ENCODE measurements around the gene CAPN5.

CAPN5 gene

DNA sequence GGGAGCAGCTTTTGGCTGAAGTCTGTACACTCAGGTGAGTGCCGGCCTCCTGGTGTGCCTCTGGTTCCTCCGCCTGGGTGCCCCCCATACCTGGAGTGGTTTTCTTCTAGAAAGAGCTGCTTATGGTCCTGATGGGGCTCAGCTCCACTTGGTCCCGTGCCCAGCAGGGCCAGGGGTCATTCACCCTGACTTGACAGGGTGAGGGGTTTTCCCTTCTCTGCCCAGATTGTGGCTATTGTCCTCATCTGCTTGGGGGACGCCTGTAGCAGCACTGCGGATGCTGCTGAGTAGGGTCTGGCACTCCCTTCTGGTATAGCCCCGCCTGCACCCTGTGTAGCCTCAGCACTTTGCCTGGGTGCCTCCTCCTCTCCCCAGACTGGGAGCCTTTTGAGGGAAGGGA is 44.1 kb downstream of the CAPN5 start:
- no peaks in the 10 kb centered on the region for H3K36me3 ChIP-seq (ENCODE audit: insufficient read depth)
- H3K4me3 ChIP-seq (IDR thresholded peaks at IDR 0.05; ENCODE audit: insufficient read depth, low read depth, low read length) = no peak overlapping the region
- H3K79me2 ChIP-seq (ENCODE audit: insufficient read depth, low read depth) = no peaks in the 10 kb centered on the region
- no peak overlapping the region for H3K27ac ChIP-seq
- no peak overlapping the region for H2AFZ ChIP-seq (ENCODE audit: low read depth)
- H3K4me1 ChIP-seq (ENCODE audit: low read depth, poor library complexity, severe bottlenecking) = no peaks in the 10 kb centered on the region
- TF ChIP-seq, protein P1, sequence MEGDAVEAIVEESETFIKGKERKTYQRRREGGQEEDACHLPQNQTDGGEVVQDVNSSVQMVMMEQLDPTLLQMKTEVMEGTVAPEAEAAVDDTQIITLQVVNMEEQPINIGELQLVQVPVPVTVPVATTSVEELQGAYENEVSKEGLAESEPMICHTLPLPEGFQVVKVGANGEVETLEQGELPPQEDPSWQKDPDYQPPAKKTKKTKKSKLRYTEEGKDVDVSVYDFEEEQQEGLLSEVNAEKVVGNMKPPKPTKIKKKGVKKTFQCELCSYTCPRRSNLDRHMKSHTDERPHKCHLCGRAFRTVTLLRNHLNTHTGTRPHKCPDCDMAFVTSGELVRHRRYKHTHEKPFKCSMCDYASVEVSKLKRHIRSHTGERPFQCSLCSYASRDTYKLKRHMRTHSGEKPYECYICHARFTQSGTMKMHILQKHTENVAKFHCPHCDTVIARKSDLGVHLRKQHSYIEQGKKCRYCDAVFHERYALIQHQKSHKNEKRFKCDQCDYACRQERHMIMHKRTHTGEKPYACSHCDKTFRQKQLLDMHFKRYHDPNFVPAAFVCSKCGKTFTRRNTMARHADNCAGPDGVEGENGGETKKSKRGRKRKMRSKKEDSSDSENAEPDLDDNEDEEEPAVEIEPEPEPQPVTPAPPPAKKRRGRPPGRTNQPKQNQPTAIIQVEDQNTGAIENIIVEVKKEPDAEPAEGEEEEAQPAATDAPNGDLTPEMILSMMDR (conservative IDR thresholded peaks at IDR 0.05; ENCODE audit: low read depth, low read length) = no peak
- no peak overlapping the region for H3K9ac ChIP-seq
- no peaks in the 10 kb centered on the region for H3K27me3 ChIP-seq (ENCODE audit: insufficient read depth, low read depth)
- H3K4me2 ChIP-seq = no peak overlapping the region
- no peaks in the 10 kb centered on the region for H4K20me1 ChIP-seq (ENCODE audit: insufficient read depth)

DNA sequence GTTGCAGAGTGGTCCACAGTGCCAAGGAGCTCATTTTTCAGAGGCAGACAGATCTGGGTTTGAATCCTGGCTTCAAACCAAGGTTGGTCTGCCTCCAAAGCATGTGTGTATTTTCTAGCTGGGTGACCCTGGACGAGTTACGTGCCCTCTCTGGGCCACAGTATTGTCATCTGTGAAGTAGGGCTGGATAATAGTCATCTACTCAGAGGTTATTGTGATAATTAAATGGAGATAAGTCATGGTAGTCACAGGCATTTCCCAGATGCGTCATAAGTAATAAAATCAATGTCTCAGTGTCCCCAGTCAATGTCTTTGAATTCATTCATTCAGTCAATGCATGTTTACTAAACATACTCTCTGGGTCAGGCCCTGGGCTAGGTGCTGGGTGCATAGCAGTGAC is 44.5 kb downstream of the CAPN5 start:
- Histone ChIP-seq H3K9ac (no peak overlapping the region), H3K79me2 (ENCODE audit: insufficient read depth, low read depth) (no peaks in the 10 kb centered on the region), H3K4me1 (ENCODE audit: low read depth, poor library complexity, severe bottlenecking) (no peaks in the 10 kb centered on the region), H3K4me3 (IDR thresholded peaks at IDR 0.05; ENCODE audit: insufficient read depth, low read depth, low read length) (no peak overlapping the region), H2AFZ (ENCODE audit: low read depth) (no peak overlapping the region), H3K36me3 (ENCODE audit: insufficient read depth) (no peaks in the 10 kb centered on the region), H4K20me1 (ENCODE audit: insufficient read depth) (no peaks in the 10 kb centered on the region), H3K4me2 (no peak overlapping the region), H3K27me3 (ENCODE audit: insufficient read depth, low read depth) (no peaks in the 10 kb centered on the region), H3K27ac (no peak overlapping the region)
- TF ChIP-seq, protein P1 (conservative IDR thresholded peaks at IDR 0.05; ENCODE audit: low read depth, low read length) = no peak

DNA sequence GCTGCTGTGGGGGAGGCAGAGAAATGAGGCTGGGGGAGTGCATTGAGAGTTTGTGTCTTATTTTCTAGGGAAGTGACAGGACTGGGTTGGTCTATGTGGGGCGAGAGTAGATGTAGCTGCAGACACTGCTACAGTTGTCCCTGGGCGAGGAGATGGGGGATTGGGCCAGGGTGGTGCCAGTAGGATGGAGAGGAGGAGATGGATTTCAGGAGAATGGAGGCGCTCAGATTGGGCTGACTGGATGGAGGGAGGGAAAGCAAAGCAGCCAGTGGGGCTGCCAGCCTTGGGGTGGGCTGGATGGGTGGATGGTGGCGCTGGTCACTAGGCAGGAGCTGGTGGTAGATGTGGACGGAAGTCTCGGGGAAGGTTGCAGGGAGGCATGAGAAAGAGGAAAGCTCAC is 45.2 kb downstream of the CAPN5 start:
- H3K9ac ChIP-seq = no peak overlapping the region
- no peaks in the 10 kb centered on the region for H3K36me3 ChIP-seq (ENCODE audit: insufficient read depth)
- H3K4me1 ChIP-seq (ENCODE audit: low read depth, poor library complexity, severe bottlenecking) = no peaks in the 10 kb centered on the region
- H2AFZ ChIP-seq (ENCODE audit: low read depth) = no peak overlapping the region
- no peaks in the 10 kb centered on the region for H4K20me1 ChIP-seq (ENCODE audit: insufficient read depth)
- H3K4me2 ChIP-seq = no peak overlapping the region
- no peak overlapping the region for H3K27ac ChIP-seq
- H3K79me2 ChIP-seq (ENCODE audit: insufficient read depth, low read depth) = no peaks in the 10 kb centered on the region
- no peak overlapping the region for H3K4me3 ChIP-seq (IDR thresholded peaks at IDR 0.05; ENCODE audit: insufficient read depth, low read depth, low read length)
- TF ChIP-seq, protein P1 (conservative IDR thresholded peaks at IDR 0.05; ENCODE audit: low read depth, low read length) = no peak
- no peaks in the 10 kb centered on the region for H3K27me3 ChIP-seq (ENCODE audit: insufficient read depth, low read depth)

DNA sequence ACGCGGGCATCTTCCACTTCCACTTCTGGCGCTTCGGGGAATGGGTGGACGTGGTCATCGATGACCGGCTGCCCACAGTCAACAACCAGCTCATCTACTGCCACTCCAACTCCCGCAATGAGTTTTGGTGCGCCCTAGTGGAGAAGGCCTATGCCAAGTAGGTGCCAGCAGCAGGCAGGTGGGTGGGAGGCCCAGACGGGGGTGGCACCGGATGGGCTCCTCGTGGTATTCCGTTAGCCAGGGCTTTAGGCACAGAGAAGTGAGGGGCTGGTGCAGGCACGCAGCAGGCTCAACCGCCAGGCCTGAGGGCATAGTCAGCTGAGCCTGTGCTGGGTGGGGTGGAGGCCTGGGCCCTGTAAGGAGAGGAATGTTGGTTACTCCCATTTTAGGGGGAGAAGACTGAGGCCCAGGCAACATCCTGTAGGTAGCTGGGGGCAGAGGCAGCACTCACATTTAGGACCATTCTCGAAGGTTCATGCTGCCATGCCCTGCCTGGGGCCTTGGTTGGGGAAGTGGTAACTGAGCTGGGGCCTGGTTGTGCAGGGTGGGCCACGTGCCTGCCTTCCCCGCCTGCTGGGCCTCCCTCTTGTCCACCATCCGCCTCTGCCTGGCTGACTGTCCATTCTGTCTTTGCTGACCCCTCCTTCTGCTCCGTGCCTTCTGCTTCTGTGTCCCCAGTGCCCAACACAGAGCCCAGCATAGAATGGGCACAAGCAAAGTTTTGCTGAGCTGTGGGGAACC is 46.0 kb downstream of the CAPN5 start:
- H3K4me1 ChIP-seq (ENCODE audit: low read depth, poor library complexity, severe bottlenecking) = no peaks in the 10 kb centered on the region
- no peaks in the 10 kb centered on the region for H4K20me1 ChIP-seq (ENCODE audit: insufficient read depth)
- H3K4me2 ChIP-seq = no peak overlapping the region
- H3K36me3 ChIP-seq (ENCODE audit: insufficient read depth) = no peaks in the 10 kb centered on the region
- no peak overlapping the region for H3K4me3 ChIP-seq (IDR thresholded peaks at IDR 0.05; ENCODE audit: insufficient read depth, low read depth, low read length)
- H3K27ac ChIP-seq = no peak overlapping the region
- TF ChIP-seq, protein P1 (conservative IDR thresholded peaks at IDR 0.05; ENCODE audit: low read depth, low read length) = no peak
- H2AFZ ChIP-seq (ENCODE audit: low read depth) = 0 out of 2 replicates have a peak overlapping the region, but pooled peaks have one; percentile 31
- H3K9ac ChIP-seq = no peak overlapping the region
- H3K79me2 ChIP-seq (ENCODE audit: insufficient read depth, low read depth) = no peaks in the 10 kb centered on the region
- H3K27me3 ChIP-seq (ENCODE audit: insufficient read depth, low read depth) = no peaks in the 10 kb centered on the region

Measured in KMS-11 (cell line).